Measurements from ENCODE around the gene DAAM2.

GRCh38 chr6:39822846-39823815 lies 31.0 kb downstream of the DAAM2 start:
- TF ChIP-seq EZH2 (IDR thresholded peaks at IDR 0.05; ENCODE audit: insufficient read depth, poor library complexity, severe bottlenecking) (no peak), EZH2phosphoT487 (IDR thresholded peaks at IDR 0.05; ENCODE audit: insufficient read depth, low read depth) (no peak)

Data from GM23248 (cell line).